Vagina (tissue), 2 donors: ENCODE measurements around the gene ABCA5.

Source experiments
- CTCF ChIP-seq, 3 experiments: fragments of 450-650 bp in 2 of 3; fragments of 200-600 bp in 1 of 3; sonication (generic) in 1 of 3; IDR thresholded peaks; one replicate each; pipeline ENCODE4 v1.5.1; 2017 to 2019; ENCODE audit warnings: antibody characterized with exemption in 3 of 3, mild to moderate bottlenecking in 2 of 3, moderate library complexity in 2 of 3
- POLR2A ChIP-seq, 2 donors: fragments of 450-650 bp; IDR thresholded peaks; one replicate each; pipeline ENCODE4 v1.6.1; 2017; ENCODE audit warnings: antibody characterized with exemption in 2 of 2, mild to moderate bottlenecking in 2 of 2, moderate library complexity in 2 of 2
- POLR2AphosphoS5 ChIP-seq, 2 donors: sonication (generic); formaldehyde crosslinking; IDR thresholded peaks; one replicate each; pipeline ENCODE4 v1.9.0; 2017; ENCODE audit warnings: antibody characterized with exemption in 2 of 2, mild to moderate bottlenecking in 2 of 2, low read depth in 1 of 2; ENCODE audit not compliant: insufficient read depth in 1 of 2

- no peak for TF ChIP-seq CTCF (IDR thresholded peaks at IDR 0.05)
- TF ChIP-seq POLR2AphosphoS5 (IDR thresholded peaks at IDR 0.05; ENCODE audit: insufficient read depth in 1 of 2, low read depth in 1 of 2), result no peak
- no peak for TF ChIP-seq POLR2A (IDR thresholded peaks at IDR 0.05)
Observed at GRCh38 chr17:69239611-69240600, 87.0 kb downstream of the ABCA5 start.
